Activated CD4-positive, alpha-beta T cell treated with anti-CD3 and anti-CD28 coated beads, Interleukin-2, Interleukin-4, amounts not matched to agents 100 ng/mL and 50 ng/mL, durations not matched to agents 16 hours and 8 hours (primary cell): ENCODE data around the gene SLA2.

ENCODE experiments used
- DNase-seq: peaks from one replicate; pipeline ENCODE4 v3.0.0-alpha.2; 2020; ENCODE audit warnings: low spot score

SLA2 gene

GRCh38 chr20:36607586-36608387 is 38.2 kb downstream of the SLA2 start:
- no peak for DNase-seq

GRCh38 chr20:36606158-36607066 is 39.6 kb downstream of the SLA2 start:
- peak; percentile 24 for DNase-seq

- peak; percentile 100 for DNase-seq
Measured at GRCh38 chr20:36605399-36606157, 40.4 kb downstream of the SLA2 start, which contains the start of gene RAB5IF. RAB5IF (plus strand) TSS chr20:36605779; CDS start chr20:36605952, 173 bp downstream.

- peak; percentile 52 for DNase-seq
Measured at GRCh38 chr20:36604952-36605398, 41.0 kb downstream of the SLA2 start.

GRCh38 chr20:36601540-36601939 is 44.5 kb downstream of the SLA2 start:
- DNase-seq = no peak

GRCh38 chr20:36599912-36600345 is 46.1 kb downstream of the SLA2 start:
- DNase-seq = no peak

GRCh38 chr20:36593347-36593929 is 52.6 kb downstream of the SLA2 start:
- DNase-seq = no peak

- DNase-seq = peak; percentile 40
Measured at GRCh38 chr20:36591854-36592641, 53.9 kb downstream of the SLA2 start.

GRCh38 chr20:36591281-36591680 is 54.7 kb downstream of the SLA2 start:
- no peak for DNase-seq

GRCh38 chr20:36587388-36588070 is 58.5 kb downstream of the SLA2 start:
- no peak for DNase-seq

- DNase-seq = no peak
Measured at GRCh38 chr20:36585410-36586125, 60.4 kb downstream of the SLA2 start.

- DNase-seq = no peak
Measured at GRCh38 chr20:36584018-36584481, 61.9 kb downstream of the SLA2 start.

GRCh38 chr20:36582821-36583220 is 63.2 kb downstream of the SLA2 start:
- no peak for DNase-seq

- DNase-seq = peak; percentile 34
Measured at GRCh38 chr20:36582322-36582721, 63.7 kb downstream of the SLA2 start.

- no peak for DNase-seq
Measured at GRCh38 chr20:36579996-36580545, 65.9 kb downstream of the SLA2 start.

GRCh38 chr20:36578356-36579041 is 67.5 kb downstream of the SLA2 start:
- no peak for DNase-seq

GRCh38 chr20:36576081-36576445 is 69.9 kb downstream of the SLA2 start:
- no peak for DNase-seq

- peak; percentile 44 for DNase-seq
Measured at GRCh38 chr20:36574366-36575135, 71.4 kb downstream of the SLA2 start.
